ENCODE data around the gene NWD2.
"Not testable (repeated sequence)": the region's sequence is repeated elsewhere in the genome, so short reads cannot be mapped to it uniquely, and the experiment has no call there.

The NWD2 gene

GRCh38 chr4:37244583-37245390, at the start of gene NWD2:
TSS of gene NWD2 (plus strand) at chr4:37244743. CDS start at chr4:37245068, 325 bp downstream.
- Mint-ChIP-seq H3K36me3 (no peaks in the 10 kb centered on the region), H3K4me1 (ENCODE audit: low read depth) (peaks cover 2% of the 10 kb centered on the region), H3K4me3 (no peak within 1 kb of the TSS), H3K27ac (no peak within 1 kb of the TSS), H3K9me3 (ENCODE audit: low read depth) (no peaks in the 10 kb centered on the region), H3K27me3 (peaks cover 42% of the 10 kb centered on the region)

- Mint-ChIP-seq H3K4me1 (ENCODE audit: low read depth) (no peaks in the 10 kb centered on the region), H3K27ac (no peak overlapping the region), H3K9me3 (ENCODE audit: low read depth) (peaks cover 3% of the 10 kb centered on the region), H3K36me3 (no peaks in the 10 kb centered on the region), H3K4me3 (no peak overlapping the region), H3K27me3 (peaks cover 4% of the 10 kb centered on the region)
Measured at GRCh38 chr4:37197899-37198298, 46.6 kb upstream of the NWD2 start.

- H3K36me3 Mint-ChIP-seq; H3K9me3 Mint-ChIP-seq (ENCODE audit: low read depth); H3K27ac Mint-ChIP-seq; H3K27me3 Mint-ChIP-seq; H3K4me1 Mint-ChIP-seq (ENCODE audit: low read depth); H3K4me3 Mint-ChIP-seq: not testable (repeated sequence)
Measured at GRCh38 chr4:37204740-37205139, 39.8 kb upstream of the NWD2 start.

GRCh38 chr4:37216209-37216608, 28.3 kb upstream of the NWD2 start:
- Mint-ChIP-seq H3K4me1 (ENCODE audit: low read depth) (no peaks in the 10 kb centered on the region), H3K9me3 (ENCODE audit: low read depth) (no peaks in the 10 kb centered on the region), H3K36me3 (no peaks in the 10 kb centered on the region), H3K27me3 (peaks cover 5% of the 10 kb centered on the region), H3K27ac (no peak overlapping the region), H3K4me3 (no peak overlapping the region)

- Mint-ChIP-seq H3K27ac (no peak overlapping the region), H3K36me3 (no peaks in the 10 kb centered on the region), H3K27me3 (peaks cover 5% of the 10 kb centered on the region), H3K4me3 (no peak overlapping the region), H3K4me1 (ENCODE audit: low read depth) (no peaks in the 10 kb centered on the region), H3K9me3 (ENCODE audit: low read depth) (no peaks in the 10 kb centered on the region)
Measured at GRCh38 chr4:37219242-37219641, 25.3 kb upstream of the NWD2 start.

GRCh38 chr4:37219990-37220389, 24.6 kb upstream of the NWD2 start:
- Mint-ChIP-seq H3K9me3 (ENCODE audit: low read depth) (no peaks in the 10 kb centered on the region), H3K27me3 (peaks cover 5% of the 10 kb centered on the region), H3K27ac (no peak overlapping the region), H3K4me1 (ENCODE audit: low read depth) (no peaks in the 10 kb centered on the region), H3K4me3 (no peak overlapping the region), H3K36me3 (no peaks in the 10 kb centered on the region)

GRCh38 chr4:37220685-37221084, 23.9 kb upstream of the NWD2 start:
- Mint-ChIP-seq H3K27ac (no peak overlapping the region), H3K4me1 (ENCODE audit: low read depth) (no peaks in the 10 kb centered on the region), H3K9me3 (ENCODE audit: low read depth) (no peaks in the 10 kb centered on the region), H3K27me3 (peaks cover 5% of the 10 kb centered on the region), H3K36me3 (no peaks in the 10 kb centered on the region), H3K4me3 (no peak overlapping the region)

- H3K27me3 Mint-ChIP-seq = peaks cover 7% of the 10 kb centered on the region
- H3K4me1 Mint-ChIP-seq (ENCODE audit: low read depth) = no peaks in the 10 kb centered on the region
- H3K27ac Mint-ChIP-seq = no peak overlapping the region
- H3K4me3 Mint-ChIP-seq = no peak overlapping the region
- H3K9me3 Mint-ChIP-seq (ENCODE audit: low read depth) = no peaks in the 10 kb centered on the region
- no peaks in the 10 kb centered on the region for H3K36me3 Mint-ChIP-seq
Measured at GRCh38 chr4:37223732-37224131, 20.8 kb upstream of the NWD2 start.

- no peak overlapping the region for H3K4me3 Mint-ChIP-seq
- peaks cover 7% of the 10 kb centered on the region for H3K27me3 Mint-ChIP-seq
- no peaks in the 10 kb centered on the region for H3K9me3 Mint-ChIP-seq (ENCODE audit: low read depth)
- no peaks in the 10 kb centered on the region for H3K36me3 Mint-ChIP-seq
- no peaks in the 10 kb centered on the region for H3K4me1 Mint-ChIP-seq (ENCODE audit: low read depth)
- no peak overlapping the region for H3K27ac Mint-ChIP-seq
Measured at GRCh38 chr4:37224854-37225253, 19.7 kb upstream of the NWD2 start.

GRCh38 chr4:37225778-37226177, 18.8 kb upstream of the NWD2 start:
- Mint-ChIP-seq H3K4me1 (ENCODE audit: low read depth) (no peaks in the 10 kb centered on the region), H3K9me3 (ENCODE audit: low read depth) (no peaks in the 10 kb centered on the region), H3K27me3 (peaks cover 12% of the 10 kb centered on the region), H3K27ac (no peak overlapping the region), H3K36me3 (no peaks in the 10 kb centered on the region), H3K4me3 (no peak overlapping the region)

- no peaks in the 10 kb centered on the region for H3K9me3 Mint-ChIP-seq (ENCODE audit: low read depth)
Measured at GRCh38 chr4:37232315-37232714, 12.2 kb upstream of the NWD2 start.

GRCh38 chr4:37236165-37236564, 8.4 kb upstream of the NWD2 start:
- Mint-ChIP-seq H3K27ac (no peak overlapping the region), H3K27me3 (peaks cover 32% of the 10 kb centered on the region), H3K9me3 (ENCODE audit: low read depth) (no peaks in the 10 kb centered on the region), H3K4me3 (no peak overlapping the region), H3K36me3 (no peaks in the 10 kb centered on the region), H3K4me1 (ENCODE audit: low read depth) (no peaks in the 10 kb centered on the region)

More at GRCh38 chr4:37232315-37232714, 12.2 kb upstream of the NWD2 start:
- no peaks in the 10 kb centered on the region for H3K4me1 Mint-ChIP-seq (ENCODE audit: low read depth)
- H3K27ac Mint-ChIP-seq = no peak overlapping the region
- no peaks in the 10 kb centered on the region for H3K36me3 Mint-ChIP-seq
- peaks cover 30% of the 10 kb centered on the region for H3K27me3 Mint-ChIP-seq
- H3K4me3 Mint-ChIP-seq = no peak overlapping the region

GRCh38 chr4:37241647-37242046, 2.9 kb upstream of the NWD2 start:
- Mint-ChIP-seq H3K4me3 (no peak overlapping the region), H3K36me3 (no peaks in the 10 kb centered on the region), H3K27ac (no peak overlapping the region), H3K9me3 (ENCODE audit: low read depth) (no peaks in the 10 kb centered on the region), H3K4me1 (ENCODE audit: low read depth) (peaks cover 2% of the 10 kb centered on the region), H3K27me3 (peaks cover 41% of the 10 kb centered on the region)

GRCh38 chr4:37243051-37243450, 1.5 kb upstream of the NWD2 start:
- Mint-ChIP-seq H3K27me3 (peaks cover 39% of the 10 kb centered on the region), H3K4me1 (ENCODE audit: low read depth) (peaks cover 2% of the 10 kb centered on the region), H3K4me3 (no peak overlapping the region), H3K36me3 (no peaks in the 10 kb centered on the region), H3K9me3 (ENCODE audit: low read depth) (no peaks in the 10 kb centered on the region), H3K27ac (no peak overlapping the region)

GRCh38 chr4:37243722-37244582, 591 bp upstream of the NWD2 start:
- H3K4me3 Mint-ChIP-seq = no peak overlapping the region
- H3K36me3 Mint-ChIP-seq = no peaks in the 10 kb centered on the region
- H3K27ac Mint-ChIP-seq = no peak overlapping the region
- peaks cover 2% of the 10 kb centered on the region for H3K4me1 Mint-ChIP-seq (ENCODE audit: low read depth)
- H3K27me3 Mint-ChIP-seq = peaks cover 44% of the 10 kb centered on the region
- H3K9me3 Mint-ChIP-seq (ENCODE audit: low read depth) = no peaks in the 10 kb centered on the region
